ENCODE data around the gene DNM2.
A peak's percentile ranks its signal among the peaks of the same experiment; 100 is the strongest.
"Not testable (repeated sequence)": the region's sequence is repeated elsewhere in the genome, so short reads cannot be mapped to it uniquely, and the experiment has no call there.

The DNM2 gene

GRCh38 chr19:10747271-10747670, 29.4 kb downstream of the DNM2 start:
- Mint-ChIP-seq H3K36me3 (peaks cover 8% of the 10 kb centered on the region), H3K4me1 (peaks cover 66% of the 10 kb centered on the region), H3K4me3 (no peak overlapping the region), H3K27ac (no peak overlapping the region), H3K27me3 (no peaks in the 10 kb centered on the region), H3K9me3 (no peaks in the 10 kb centered on the region)
- DNase-seq = no peak
- CTCF ChIA-PET = no interaction called here

GRCh38 chr19:10747674-10748073, 29.8 kb downstream of the DNM2 start:
- CTCF ChIA-PET = no interaction called here

GRCh38 chr19:10748195-10748926, 30.5 kb downstream of the DNM2 start:
- Mint-ChIP-seq H3K27me3 (no peaks in the 10 kb centered on the region), H3K4me1 (peaks cover 72% of the 10 kb centered on the region), H3K9me3 (no peaks in the 10 kb centered on the region), H3K4me3 (no peak overlapping the region), H3K36me3 (peaks cover 5% of the 10 kb centered on the region), H3K27ac (peak overlapping the region; percentile 53)
- CTCF ChIA-PET = no interaction called here
- no peak for DNase-seq

More at GRCh38 chr19:10747674-10748073, 29.8 kb downstream of the DNM2 start:
- DNase-seq = no peak
- Mint-ChIP-seq H3K27ac (peak overlapping the region; percentile 53), H3K36me3 (peaks cover 5% of the 10 kb centered on the region), H3K4me3 (no peak overlapping the region), H3K27me3 (no peaks in the 10 kb centered on the region), H3K9me3 (no peaks in the 10 kb centered on the region), H3K4me1 (peaks cover 66% of the 10 kb centered on the region)

GRCh38 chr19:10748927-10749434, 31.1 kb downstream of the DNM2 start:
- peaks cover 5% of the 10 kb centered on the region for H3K36me3 Mint-ChIP-seq
- no peak for DNase-seq
- H3K9me3 Mint-ChIP-seq = no peaks in the 10 kb centered on the region
- H3K4me1 Mint-ChIP-seq = peaks cover 76% of the 10 kb centered on the region
- no peaks in the 10 kb centered on the region for H3K27me3 Mint-ChIP-seq
- CTCF ChIA-PET = no interaction called here
- H3K27ac Mint-ChIP-seq = peak overlapping the region; percentile 60
- H3K4me3 Mint-ChIP-seq = no peak overlapping the region

GRCh38 chr19:10749435-10750384, 31.8 kb downstream of the DNM2 start:
- no peaks in the 10 kb centered on the region for H3K9me3 Mint-ChIP-seq
- H3K36me3 Mint-ChIP-seq = peaks cover 5% of the 10 kb centered on the region
- peaks cover 80% of the 10 kb centered on the region for H3K4me1 Mint-ChIP-seq
- H3K27me3 Mint-ChIP-seq = no peaks in the 10 kb centered on the region
- H3K4me3 Mint-ChIP-seq = no peak overlapping the region
- CTCF ChIA-PET = no interaction called here
- DNase-seq = no peak
- peak overlapping the region; percentile 60 for H3K27ac Mint-ChIP-seq

GRCh38 chr19:10751109-10751953, 33.5 kb downstream of the DNM2 start:
- peaks cover 15% of the 10 kb centered on the region for H3K36me3 Mint-ChIP-seq
- H3K27ac Mint-ChIP-seq = no peak overlapping the region
- CTCF ChIA-PET = interaction anchor here (0.6 to 1.0 kb wide), 4 partner anchors 10 to 254 kb away, joined by 3 to 4 read pairs (median 4); partner anchors contain the start of gene DNM2
- H3K9me3 Mint-ChIP-seq = no peaks in the 10 kb centered on the region
- no peak for DNase-seq
- H3K4me1 Mint-ChIP-seq = peaks cover 86% of the 10 kb centered on the region
- no peaks in the 10 kb centered on the region for H3K27me3 Mint-ChIP-seq
- H3K4me3 Mint-ChIP-seq = no peak overlapping the region

- H3K4me1 Mint-ChIP-seq = peaks cover 91% of the 10 kb centered on the region
- CTCF ChIA-PET = no interaction called here
- peaks cover 24% of the 10 kb centered on the region for H3K36me3 Mint-ChIP-seq
- no peak overlapping the region for H3K27ac Mint-ChIP-seq
- no peaks in the 10 kb centered on the region for H3K9me3 Mint-ChIP-seq
- H3K27me3 Mint-ChIP-seq = no peaks in the 10 kb centered on the region
- DNase-seq = no peak
- no peak overlapping the region for H3K4me3 Mint-ChIP-seq
Observed at GRCh38 chr19:10752237-10752912, 34.5 kb downstream of the DNM2 start.

GRCh38 chr19:10752913-10753704, 35.2 kb downstream of the DNM2 start:
- no peak for DNase-seq
- peaks cover 89% of the 10 kb centered on the region for H3K4me1 Mint-ChIP-seq
- H3K36me3 Mint-ChIP-seq = peaks cover 28% of the 10 kb centered on the region
- no peaks in the 10 kb centered on the region for H3K27me3 Mint-ChIP-seq
- H3K4me3 Mint-ChIP-seq = no peak overlapping the region
- peaks cover 2% of the 10 kb centered on the region for H3K9me3 Mint-ChIP-seq
- CTCF ChIA-PET = no interaction called here
- no peak overlapping the region for H3K27ac Mint-ChIP-seq

- H3K27me3 Mint-ChIP-seq = no peaks in the 10 kb centered on the region
- peak overlapping the region; percentile 94 for H3K27ac Mint-ChIP-seq
- CTCF ChIA-PET = interaction anchor here (1.8 to 2.0 kb wide), 2 partner anchors 39 to 108 kb away, joined by 5 to 11 read pairs; partner anchors contain the start of gene DNM2
- no peak for DNase-seq
- peaks cover 50% of the 10 kb centered on the region for H3K36me3 Mint-ChIP-seq
- H3K9me3 Mint-ChIP-seq = peaks cover 10% of the 10 kb centered on the region
- H3K4me1 Mint-ChIP-seq = peaks cover 90% of the 10 kb centered on the region
- peak overlapping the region; percentile 7 for H3K4me3 Mint-ChIP-seq
Observed at GRCh38 chr19:10756371-10756770, 38.5 kb downstream of the DNM2 start.

GRCh38 chr19:10756791-10757190, 38.9 kb downstream of the DNM2 start:
- CTCF ChIA-PET = interaction anchor here (1.8 to 2.0 kb wide), 2 partner anchors 39 to 108 kb away, joined by 5 to 11 read pairs; partner anchors contain the start of gene DNM2
- Mint-ChIP-seq H3K27me3 (no peaks in the 10 kb centered on the region), H3K9me3 (peaks cover 10% of the 10 kb centered on the region), H3K4me3 (peak overlapping the region; percentile 7), H3K36me3 (peaks cover 54% of the 10 kb centered on the region), H3K4me1 (peaks cover 90% of the 10 kb centered on the region), H3K27ac (peak overlapping the region; percentile 94)
- no peak for DNase-seq

GRCh38 chr19:10758050-10758449, 40.2 kb downstream of the DNM2 start:
- Mint-ChIP-seq H3K36me3 (peaks cover 64% of the 10 kb centered on the region), H3K27ac (peak overlapping the region; percentile 67), H3K4me1 (peaks cover 90% of the 10 kb centered on the region)
- H3K4me3 Mint-ChIP-seq, H3K9me3 Mint-ChIP-seq, H3K27me3 Mint-ChIP-seq, DNase-seq, CTCF ChIA-PET: not testable (repeated sequence)

- H3K27ac Mint-ChIP-seq = peak overlapping the region; percentile 89
- no peaks in the 10 kb centered on the region for H3K27me3 Mint-ChIP-seq
- H3K36me3 Mint-ChIP-seq = peaks cover 74% of the 10 kb centered on the region
- H3K4me3 Mint-ChIP-seq = peak overlapping the region; percentile 63
- CTCF ChIA-PET = interaction anchor here (1.0 to 4.8 kb wide), 3 partner anchors 9 to 105 kb away, joined by 3 to 28 read pairs (median 10); partner anchors contain the start of gene DNM2
- H3K9me3 Mint-ChIP-seq = peaks cover 10% of the 10 kb centered on the region
- H3K4me1 Mint-ChIP-seq = peaks cover 93% of the 10 kb centered on the region
- no peak for DNase-seq
Observed at GRCh38 chr19:10758978-10759377, 41.1 kb downstream of the DNM2 start.
